AG09319 (cell line): ENCODE results near the gene CCDC88C.

Experiments
- DNase-seq: peaks from one replicate; pipeline ENCODE4 v3.0.0-alpha.2; 2010; ENCODE audit warnings: low read depth; ENCODE audit errors: extremely low read depth
- TF ChIP-seq, protein P1 (sequence below): IDR thresholded peaks from 2 replicates; pipeline ENCODE4 v1.5.1; 2011; ENCODE audit warnings: low read depth, mild to moderate bottlenecking, inconsistent platforms, low read length, moderate library complexity

Gene CCDC88C

DNA sequence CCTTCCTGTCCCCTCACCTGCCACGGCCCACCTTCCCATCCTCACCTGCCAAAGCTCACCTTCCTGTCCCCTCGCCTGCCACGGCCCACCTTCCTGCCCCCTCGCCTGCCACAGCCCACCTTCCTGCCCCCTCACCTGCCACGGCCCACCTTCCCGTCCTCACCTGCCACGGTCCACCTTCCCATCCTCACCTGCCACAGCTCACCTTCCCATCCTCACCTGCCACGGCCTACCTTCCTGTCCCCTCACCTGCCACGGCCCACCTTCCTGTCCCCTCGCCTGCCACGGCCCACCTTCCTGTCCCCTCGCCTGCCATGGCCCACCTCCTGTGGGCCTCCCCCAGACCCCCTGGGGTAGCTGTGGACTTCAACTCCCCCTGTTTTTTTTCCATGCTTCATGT, 124.3 kb downstream of the CCDC88C start:
- TF ChIP-seq, protein P1, sequence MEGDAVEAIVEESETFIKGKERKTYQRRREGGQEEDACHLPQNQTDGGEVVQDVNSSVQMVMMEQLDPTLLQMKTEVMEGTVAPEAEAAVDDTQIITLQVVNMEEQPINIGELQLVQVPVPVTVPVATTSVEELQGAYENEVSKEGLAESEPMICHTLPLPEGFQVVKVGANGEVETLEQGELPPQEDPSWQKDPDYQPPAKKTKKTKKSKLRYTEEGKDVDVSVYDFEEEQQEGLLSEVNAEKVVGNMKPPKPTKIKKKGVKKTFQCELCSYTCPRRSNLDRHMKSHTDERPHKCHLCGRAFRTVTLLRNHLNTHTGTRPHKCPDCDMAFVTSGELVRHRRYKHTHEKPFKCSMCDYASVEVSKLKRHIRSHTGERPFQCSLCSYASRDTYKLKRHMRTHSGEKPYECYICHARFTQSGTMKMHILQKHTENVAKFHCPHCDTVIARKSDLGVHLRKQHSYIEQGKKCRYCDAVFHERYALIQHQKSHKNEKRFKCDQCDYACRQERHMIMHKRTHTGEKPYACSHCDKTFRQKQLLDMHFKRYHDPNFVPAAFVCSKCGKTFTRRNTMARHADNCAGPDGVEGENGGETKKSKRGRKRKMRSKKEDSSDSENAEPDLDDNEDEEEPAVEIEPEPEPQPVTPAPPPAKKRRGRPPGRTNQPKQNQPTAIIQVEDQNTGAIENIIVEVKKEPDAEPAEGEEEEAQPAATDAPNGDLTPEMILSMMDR, result no peak
- DNase-seq, result no peak

DNA sequence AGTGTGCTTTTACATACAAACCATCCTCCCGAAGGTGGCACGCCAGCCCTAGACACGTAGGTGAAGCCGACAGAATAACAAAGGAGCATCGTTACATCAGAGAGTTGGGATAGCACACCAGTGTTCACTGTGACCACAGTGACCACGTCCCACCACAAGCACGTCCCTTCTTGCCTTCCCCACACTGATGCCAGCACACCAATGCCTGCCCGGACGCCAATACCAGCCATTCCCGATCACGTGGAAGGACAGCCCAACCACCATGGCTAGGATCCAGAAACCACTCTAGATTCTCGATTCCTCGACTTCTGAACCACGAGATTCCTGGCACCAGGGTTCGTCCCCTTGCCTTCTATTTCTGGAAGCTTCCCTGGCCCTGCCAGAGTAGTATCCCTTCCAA, 125.1 kb downstream of the CCDC88C start:
- TF ChIP-seq, protein P1, result no peak
- DNase-seq, result no peak

DNA sequence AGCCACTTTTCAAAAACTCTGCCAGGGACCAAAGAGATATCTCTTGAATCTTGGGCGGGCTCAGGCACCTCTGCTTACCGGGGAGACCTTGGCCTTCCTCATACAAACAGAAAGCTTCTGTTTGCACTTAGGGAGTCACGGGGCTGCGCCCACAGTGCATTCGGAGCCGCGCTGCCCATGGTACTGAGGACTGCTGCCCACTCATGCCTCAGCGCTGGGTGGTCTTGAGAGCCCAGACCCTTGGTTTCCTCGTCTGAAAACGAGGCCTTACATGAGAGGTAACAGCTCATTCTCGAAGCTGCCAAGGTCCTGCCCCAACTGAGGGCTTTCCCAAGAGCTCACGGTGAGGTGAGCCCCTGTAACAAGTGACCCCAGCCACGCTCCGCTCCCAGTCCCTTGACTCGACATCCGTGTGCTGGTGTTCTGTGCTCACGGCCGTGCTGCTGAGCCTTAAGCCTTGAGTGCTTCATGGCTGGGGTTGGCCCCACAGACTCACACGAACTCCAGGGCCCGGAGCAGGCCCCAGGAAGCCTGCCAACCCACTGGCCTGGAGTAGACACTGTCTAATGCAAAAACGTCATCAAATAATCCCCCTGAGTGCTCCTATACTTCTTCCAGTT, 125.7 kb downstream of the CCDC88C start:
- no peak for DNase-seq
- TF ChIP-seq, protein P1, result no peak

DNA sequence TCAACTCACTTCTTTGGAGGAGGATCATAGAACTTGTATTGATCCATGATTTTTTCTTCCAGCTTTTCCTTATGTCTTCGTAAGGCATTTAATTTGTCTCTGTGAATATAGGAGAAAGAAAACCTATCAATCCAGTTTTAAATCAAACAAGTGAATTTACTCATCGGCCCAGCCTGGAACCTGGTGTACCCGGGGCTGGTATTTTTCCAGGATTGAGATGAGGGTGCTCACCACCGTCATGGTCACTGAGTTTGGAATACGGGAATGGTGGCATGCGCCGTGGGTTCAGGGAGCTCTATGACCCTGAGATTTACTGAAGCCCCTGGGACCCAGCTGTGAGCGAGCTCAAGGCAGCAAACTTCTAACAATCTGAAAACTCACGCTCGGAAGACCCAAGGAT, 126.6 kb downstream of the CCDC88C start:
- TF ChIP-seq, protein P1, result no peak
- no peak for DNase-seq

DNA sequence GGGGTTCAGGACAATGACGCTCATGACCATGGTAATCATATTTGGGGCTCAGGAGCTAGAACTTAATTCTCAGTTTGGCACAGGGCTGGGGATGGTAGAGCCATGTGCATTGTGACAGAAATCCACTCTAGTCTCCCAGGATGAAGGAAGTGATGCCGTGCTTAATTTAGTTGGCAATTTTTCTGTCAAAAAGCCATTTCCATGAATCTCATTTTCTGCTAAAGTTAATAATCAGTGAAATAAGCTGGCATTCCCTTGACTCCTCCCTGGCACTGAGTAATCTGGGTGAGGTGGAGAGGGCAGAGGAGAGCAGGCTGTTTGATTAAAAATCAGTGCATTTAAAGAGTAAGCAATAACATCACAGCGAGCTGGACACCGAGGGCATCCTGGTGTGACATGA, 128.2 kb downstream of the CCDC88C start:
- TF ChIP-seq, protein P1, result no peak
- no peak for DNase-seq

DNA sequence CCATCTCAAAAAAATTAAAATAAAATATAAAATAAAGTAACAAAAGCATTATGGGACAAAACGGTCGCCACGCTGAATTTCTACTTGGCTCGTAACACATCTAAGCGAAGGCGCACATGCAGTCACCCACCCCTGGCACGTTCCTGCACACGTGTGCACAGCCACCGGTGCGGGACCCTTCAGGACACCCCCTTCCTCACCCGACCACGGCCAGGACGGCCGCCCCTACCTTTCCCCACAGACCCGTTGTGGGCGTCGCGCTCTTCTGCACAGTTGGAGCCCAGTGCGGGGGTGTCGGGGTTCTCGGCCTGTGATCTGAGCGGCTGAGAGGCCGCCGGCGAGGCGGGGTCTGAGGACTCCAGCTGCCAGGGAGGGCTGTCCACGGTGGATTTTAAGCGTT, 128.7 kb downstream of the CCDC88C start:
- TF ChIP-seq, protein P1, result no peak

DNA sequence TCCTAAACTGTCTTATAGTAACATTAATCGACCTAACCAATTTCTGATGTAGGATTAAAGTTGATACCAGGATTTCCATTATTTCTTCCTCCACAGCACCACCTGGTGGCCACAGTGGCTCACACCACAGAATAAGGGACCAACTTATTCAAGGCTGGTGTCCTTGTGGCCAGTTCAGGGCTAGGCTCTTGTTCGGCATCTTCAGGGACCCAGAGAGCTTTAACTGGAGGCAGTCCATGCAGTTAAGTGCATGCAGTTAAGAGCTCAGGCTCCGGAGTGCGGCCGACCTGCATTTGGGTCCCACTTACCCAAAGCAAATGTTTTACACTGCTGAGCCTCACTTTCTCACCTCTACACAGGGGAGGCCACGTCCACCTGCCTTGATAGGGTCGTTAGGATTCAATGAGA, 131.1 kb downstream of the CCDC88C start:
- DNase-seq, result peak; percentile 31
- TF ChIP-seq, protein P1, result peak; percentile 88

More for the DNA sequence above, 128.7 kb downstream of the CCDC88C start:
- DNase-seq, result no peak
